Epidermal melanocyte (primary cell): ENCODE measurements around the gene DGKA.
"Not testable (repeated sequence)": the region's sequence is repeated elsewhere in the genome, so short reads cannot be mapped to it uniquely, and the experiment has no call there.

Experiments
- DNase-seq: peaks from one replicate; pipeline ENCODE4 v3.0.0; 2011; ENCODE audit warnings: low spot score; ENCODE audit not compliant: insufficient read length

DGKA gene

GRCh38 chr12:55996715-55997534 is 66.0 kb downstream of the DGKA start, which contains the start of gene SUOX:
Gene SUOX (plus strand): TSS chr12:55997276. CDS start chr12:56002222, 4,946 bp downstream.
- DNase-seq: peak; percentile 100

DNA sequence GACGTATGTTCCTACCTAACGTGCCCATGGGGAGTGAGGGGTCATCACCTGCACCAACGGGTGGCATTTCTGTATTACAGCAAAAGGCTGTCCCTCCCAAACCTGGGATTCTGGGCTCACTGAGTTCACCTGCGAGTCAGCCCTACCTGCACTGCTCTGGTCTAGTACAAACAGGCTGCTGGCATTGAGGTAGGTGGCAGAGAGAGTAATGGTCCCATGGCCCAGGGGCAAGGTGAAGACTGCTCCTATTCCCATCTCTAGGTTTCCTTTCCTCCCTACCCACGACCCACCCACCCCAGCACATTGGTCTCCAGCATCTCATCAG is 66.5 kb downstream of the DGKA start:
- DNase-seq: no peak

DNA sequence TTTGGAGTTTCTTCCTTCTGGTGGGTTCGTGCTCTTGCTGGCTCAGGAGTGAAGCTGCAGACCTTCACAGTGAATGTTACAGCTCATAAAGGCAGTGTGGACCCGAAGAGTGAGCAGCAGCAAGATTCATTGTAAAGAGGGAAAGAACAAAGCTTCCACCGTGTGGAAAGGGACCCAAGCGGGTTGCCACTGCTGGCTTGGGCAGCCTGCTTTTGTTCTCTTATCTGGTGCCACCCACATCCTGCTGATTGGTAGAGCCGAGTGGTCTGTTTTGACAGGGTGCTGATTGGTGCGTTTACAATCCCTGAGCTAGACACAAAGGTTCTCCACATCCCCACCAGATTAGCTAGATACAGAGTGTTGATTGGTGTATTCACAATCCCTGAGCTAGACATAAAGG is 68.6 kb downstream of the DGKA start:
- not testable (repeated sequence) for DNase-seq

- DNase-seq: not testable (repeated sequence)
Measured at GRCh38 chr12:55999999-56000540, 69.1 kb downstream of the DGKA start.

DNA sequence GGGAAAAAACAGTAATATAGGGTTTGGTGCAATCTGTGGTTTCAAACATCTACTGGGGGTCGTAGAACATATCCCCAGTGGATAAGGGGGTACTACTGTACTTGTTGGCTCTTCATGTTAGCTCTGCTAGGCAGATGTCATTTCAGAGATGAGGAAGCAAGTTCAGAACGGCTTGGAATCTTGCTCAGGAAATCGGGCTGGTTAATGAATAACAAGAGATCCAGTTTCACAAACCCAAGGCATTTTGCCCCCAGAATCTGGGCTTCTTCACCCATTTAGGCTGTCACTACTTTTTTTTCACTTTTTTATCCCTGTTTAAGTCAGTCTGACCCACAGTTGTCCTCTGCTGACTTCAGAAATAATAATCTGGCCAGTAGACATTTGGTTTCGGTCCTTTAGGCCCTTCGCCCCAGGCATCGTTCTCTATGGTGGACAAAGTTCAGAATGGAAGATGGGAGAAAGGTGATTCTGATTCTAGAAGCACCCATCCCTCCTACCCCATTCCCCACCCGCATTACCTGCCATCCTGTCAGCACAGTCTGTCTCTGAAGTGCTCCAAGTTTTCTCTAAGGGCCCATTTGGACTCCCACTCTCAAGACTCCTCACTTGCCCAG is 70.6 kb downstream of the DGKA start:
- no peak for DNase-seq

GRCh38 chr12:56003376-56003775 is 72.4 kb downstream of the DGKA start:
- DNase-seq: not testable (repeated sequence)
